ENCODE results near the gene NSDHL. TPM values are rescaled to one million over a fixed set of nuclear protein-coding genes. Genes with fewer than 3 reads are reported as not detected.

NSDHL gene
- total RNA-seq, 2 experiments from 2014 or later: 22.9 to 23.6 TPM

DNA sequence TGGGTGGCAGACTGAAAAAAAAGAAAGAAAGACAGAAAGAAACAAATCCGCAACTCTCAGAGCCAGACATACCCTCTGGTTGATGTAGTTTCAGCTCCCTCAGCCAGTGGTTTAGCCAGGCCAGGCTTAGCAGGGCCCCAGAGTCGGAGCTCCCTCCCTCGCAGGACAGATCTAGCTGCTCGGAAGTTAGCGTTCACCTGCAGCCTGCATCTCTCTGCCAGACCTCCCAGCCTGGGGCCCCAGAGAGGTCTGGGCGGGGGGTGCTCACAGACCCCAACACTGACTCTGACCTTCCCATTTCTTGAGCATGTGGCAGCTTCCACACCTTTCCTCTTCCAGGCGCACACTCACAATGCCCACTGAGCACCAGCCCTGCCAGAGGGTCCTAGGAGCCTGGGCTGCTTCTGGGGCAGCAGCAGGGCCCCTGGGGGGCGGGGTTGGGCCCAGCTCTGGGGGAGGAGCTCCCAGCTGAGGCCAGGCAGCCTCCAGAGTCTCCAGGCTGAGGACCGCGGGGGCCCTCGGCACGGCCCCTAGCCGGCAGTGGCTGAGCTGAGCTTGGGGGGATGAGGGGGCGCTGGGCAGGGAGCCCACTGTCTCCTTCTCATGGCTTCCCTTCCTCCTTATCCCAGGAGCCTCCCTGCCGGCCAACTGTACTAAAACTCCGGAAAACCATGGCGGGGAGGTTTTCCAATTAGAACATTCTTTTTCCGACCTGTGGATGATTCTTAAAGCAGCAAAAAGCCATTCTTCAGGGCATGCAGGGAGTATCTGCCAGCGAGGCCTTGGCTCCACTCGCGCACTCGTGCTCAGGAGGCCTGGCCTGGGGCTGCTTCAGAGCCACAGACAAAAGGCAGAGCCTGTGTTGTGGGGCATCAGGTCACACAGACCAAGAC is 62.4 kb downstream of the NSDHL start:
- ChIA-PET POLR2A (no interaction called here), CTCF (no interaction called here)

GRCh38 chrX:152893980-152894610 is 63.2 kb downstream of the NSDHL start:
- CTCF ChIA-PET: no interaction called here
- POLR2A ChIA-PET: no interaction called here

DNA sequence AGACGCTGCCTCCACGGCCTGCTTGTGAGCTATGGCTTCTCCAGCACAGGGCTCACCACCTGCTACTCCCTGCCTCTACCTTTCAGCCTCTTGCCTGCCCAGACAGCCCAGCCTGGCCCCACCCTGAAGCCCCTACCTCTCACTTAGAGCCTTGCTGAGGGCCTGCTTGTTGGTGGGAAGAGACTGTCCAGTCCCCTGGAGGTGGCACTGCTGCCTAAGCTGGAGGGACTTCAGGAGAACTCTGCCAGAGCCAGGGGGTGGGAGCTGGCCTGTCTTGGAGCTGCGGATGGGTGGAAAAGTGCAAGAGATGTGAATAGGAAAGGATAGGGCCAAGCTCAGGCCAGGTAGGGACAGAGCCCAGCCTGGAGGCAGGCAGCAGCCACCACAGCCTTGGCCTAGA is 64.3 kb downstream of the NSDHL start:
- ChIA-PET CTCF (no interaction called here), POLR2A (no interaction called here)

DNA sequence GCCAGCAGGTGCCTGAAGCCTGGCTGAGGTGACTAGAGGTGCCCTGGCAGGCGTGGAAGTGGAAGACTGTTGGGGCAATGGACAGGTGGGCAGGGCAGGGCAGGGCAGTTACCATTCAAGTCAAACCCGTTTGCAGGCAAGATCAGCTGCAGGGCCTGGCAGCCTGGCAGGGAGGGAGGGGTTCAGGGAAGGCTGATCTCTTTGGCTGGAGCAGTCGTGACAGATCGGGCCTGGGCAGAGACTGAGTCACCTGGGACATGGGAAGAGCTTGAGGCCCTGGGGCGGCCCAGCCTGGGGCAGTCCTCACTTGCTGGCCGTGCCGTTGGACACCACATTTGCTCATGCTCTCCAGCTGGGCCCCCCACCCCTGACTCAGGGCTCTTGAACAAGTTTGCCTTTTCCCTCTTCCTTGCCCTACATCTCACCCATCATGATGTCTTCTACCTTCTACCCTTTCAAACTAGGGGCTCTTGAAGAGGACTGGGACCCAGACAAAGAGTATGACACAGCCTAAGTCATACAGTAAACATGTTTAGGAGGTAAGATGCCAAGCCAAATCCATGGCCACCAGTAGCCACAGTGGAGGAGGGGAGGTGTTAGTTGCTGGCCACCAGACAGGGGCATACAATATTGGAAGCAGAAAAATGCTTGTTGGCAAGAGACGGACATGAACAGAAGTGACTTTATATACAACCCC is 65.0 kb downstream of the NSDHL start:
- POLR2A ChIA-PET: no interaction called here
- CTCF ChIA-PET: no interaction called here

DNA sequence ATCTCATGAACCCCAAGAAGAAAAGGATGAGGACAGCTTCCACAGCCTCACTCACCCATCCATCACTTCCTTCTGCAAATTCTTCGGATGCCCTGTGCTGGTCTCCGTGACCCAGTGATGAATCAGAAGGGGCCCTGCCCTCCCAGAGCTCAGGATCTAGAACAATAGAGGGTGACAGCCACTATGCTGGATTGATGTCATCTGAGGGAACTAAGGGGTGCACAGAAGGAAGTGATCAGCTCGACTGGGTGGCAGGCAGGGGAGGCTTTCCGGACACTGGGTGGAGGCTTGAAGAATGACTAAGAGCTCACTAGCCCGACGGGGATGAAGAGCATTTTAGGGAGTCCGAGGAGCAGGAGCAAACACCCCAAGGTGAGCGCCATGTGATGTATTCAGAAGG is 65.6 kb downstream of the NSDHL start:
- ChIA-PET POLR2A (no interaction called here), CTCF (no interaction called here)

GRCh38 chrX:152897222-152898131 is 66.6 kb downstream of the NSDHL start, which contains the start of gene ZNF185:
TSS of gene ZNF185 (plus strand) at chrX:152898067. CDS start at chrX:152914490, 16,423 bp downstream.
- ChIA-PET POLR2A (no interaction called here), CTCF (no interaction called here)

- CTCF ChIA-PET: no interaction called here
- POLR2A ChIA-PET: no interaction called here
Measured at GRCh38 chrX:152898442-152898841, 67.6 kb downstream of the NSDHL start.

- POLR2A ChIA-PET: no interaction called here
- CTCF ChIA-PET: no interaction called here
Measured at GRCh38 chrX:152899111-152899873, 68.4 kb downstream of the NSDHL start.

- ChIA-PET POLR2A (no interaction called here), CTCF (no interaction called here)
Measured at GRCh38 chrX:152899874-152900719, 69.2 kb downstream of the NSDHL start.

DNA sequence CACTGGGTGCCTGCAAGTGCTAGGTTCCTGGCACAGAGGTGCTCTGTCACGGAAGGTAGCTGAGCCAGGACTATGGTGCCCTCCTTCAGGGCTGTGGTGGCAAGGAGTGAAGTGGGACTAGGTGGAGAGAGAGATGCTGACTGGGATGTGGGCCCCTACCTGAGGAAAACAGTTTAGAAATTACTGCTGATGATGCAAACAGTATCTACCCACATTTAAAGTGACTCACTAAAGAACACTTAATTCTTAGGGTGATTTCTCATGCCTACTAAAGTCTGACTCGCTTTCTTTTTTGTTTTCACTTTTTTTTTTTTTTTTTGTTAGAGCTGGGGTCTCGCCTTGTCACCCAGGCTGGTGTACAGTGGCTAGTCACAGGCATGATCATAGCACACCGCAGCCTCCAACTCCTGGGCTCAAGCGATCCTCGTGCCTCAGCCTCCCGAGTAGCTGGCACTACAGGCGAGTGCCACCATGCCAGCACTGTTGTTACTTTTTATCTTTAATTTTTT is 70.1 kb downstream of the NSDHL start:
- CTCF ChIA-PET: no interaction called here
- POLR2A ChIA-PET: no interaction called here

GRCh38 chrX:152901816-152902501 is 71.1 kb downstream of the NSDHL start:
- ChIA-PET CTCF (no interaction called here), POLR2A (no interaction called here)

DNA sequence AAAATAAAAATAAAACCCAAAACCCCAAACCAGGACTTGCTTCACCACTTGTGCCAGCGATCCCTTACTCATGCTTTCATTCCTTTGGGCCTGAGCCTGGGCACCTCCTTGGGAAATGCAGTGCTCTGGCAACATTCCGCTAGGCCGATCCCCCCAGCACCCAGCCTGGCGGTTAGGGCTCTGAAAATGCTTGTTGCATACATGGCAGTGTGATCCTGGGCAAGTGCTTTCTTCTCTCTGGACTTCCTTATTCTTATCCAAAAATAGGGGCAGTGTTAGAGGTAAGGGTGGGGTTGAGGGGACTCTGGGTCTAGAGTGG is 71.6 kb downstream of the NSDHL start:
- ChIA-PET POLR2A (no interaction called here), CTCF (no interaction called here)

DNA sequence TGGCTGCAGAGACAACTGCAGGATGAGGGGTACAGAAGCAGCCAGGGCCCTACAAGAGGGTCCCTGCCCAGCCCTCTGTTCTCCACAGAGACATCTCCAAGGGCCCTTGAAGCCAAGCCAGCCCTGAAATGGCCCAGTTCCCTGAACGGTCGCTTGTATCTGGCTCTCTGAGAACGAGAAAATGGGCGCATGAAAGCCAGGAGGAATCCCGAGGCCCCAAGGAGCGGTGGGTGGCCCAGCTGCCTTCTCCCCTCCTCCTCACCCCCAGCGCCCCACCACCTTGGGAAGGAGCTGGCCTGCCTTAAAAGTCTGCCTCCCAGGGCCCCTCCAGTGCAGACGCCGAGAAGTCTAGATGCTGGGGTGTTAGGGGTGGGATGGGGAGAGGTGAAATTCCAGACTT is 72.7 kb downstream of the NSDHL start:
- ChIA-PET POLR2A (no interaction called here), CTCF (no interaction called here)

DNA sequence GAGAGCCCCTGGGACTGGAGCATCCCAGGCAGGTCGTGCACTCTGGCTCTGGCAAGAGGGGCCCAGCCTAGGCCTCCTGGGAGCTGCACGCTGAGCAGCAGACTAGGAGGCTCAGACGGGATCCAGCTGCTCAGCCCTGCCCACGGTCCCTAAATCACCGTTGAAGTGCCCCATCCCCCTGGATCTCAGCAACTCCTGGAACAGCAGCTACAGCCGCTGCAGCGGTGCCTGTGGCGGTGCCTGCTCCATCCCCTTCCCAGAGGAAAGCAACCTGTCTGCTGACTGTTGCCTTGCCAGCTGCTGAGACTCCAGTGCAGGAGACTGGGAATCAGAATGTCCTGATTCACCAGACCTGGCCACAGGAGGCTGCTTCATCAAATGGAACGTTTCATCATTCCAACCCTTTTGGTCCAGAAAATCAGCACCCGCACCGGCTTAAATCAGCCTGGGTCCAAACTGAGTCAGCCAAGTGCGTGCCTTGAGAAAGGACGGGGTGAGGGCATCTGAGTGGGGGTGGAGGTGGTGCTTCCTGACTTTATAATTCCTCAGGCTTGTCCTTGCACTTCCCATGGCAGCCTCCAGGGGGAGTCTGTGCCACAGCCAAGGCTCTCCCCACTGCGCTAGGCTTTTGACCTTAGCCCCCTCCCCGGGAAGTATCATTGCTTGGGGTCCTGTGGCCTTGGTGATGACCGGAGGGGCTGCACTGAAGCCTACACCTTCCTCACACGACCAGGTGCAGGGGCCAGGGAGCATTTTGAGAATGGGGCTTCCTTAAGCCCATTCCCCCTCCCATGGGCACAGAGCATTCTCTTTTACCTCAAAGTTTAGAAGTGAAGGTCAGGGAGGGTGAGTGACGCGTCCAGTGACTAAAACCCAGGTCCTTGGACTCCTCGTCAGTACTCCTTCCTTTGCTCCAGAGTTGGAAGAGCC is 73.6 kb downstream of the NSDHL start:
- ChIA-PET POLR2A (no interaction called here), CTCF (no interaction called here)

DNA sequence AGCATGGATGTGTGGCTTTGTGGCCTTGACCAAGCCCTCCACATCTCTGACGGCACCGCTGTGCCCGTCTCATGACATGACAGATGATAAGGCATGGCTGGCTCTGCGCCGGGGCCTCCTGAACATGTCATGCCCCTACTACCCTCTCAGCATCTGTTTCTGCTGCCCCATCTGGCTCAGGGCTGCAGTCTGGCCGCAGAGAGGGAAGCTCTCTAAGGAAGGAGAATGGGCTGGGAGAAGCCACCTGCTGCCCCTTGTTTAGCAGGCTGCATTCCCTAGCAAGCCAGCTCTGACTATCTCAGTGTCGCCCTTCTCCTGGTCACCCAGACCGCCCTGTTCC is 74.2 kb downstream of the NSDHL start:
- CTCF ChIA-PET: no interaction called here
- POLR2A ChIA-PET: no interaction called here

- POLR2A ChIA-PET: no interaction called here
- CTCF ChIA-PET: no interaction called here
Measured at GRCh38 chrX:152907084-152907651, 76.3 kb downstream of the NSDHL start.

DNA sequence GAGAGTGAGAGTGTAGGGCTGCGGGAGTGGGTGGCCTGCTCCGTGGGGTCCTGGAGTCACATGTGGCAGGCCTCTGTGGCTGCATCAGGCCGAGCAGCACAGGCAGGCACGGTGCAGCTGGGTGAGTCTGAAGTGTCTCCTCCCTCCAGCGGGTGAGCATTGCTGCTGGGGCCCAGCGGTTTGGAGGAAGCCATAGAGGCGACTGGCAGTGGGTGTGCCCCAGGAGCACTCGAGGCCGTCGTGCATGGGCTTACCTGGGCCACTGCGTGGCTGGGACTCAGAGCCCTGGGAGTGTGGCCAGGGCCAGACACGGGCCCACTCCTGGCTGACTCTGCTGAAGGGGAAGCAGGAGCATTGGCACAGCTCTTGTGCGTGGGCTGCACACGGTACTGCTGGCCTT is 77.6 kb downstream of the NSDHL start:
- ChIA-PET POLR2A (no interaction called here), CTCF (no interaction called here)

Measured in activated CD8-positive, alpha-beta memory T cell treated with anti-CD3 and anti-CD28 coated beads for 36 hours (primary cell).